Uterus (tissue), 2 donors: ENCODE data around the gene ARMC8.

Experiments used
- POLR2A ChIP-seq, 2 donors: fragments of 450-650 bp; IDR thresholded peaks; one replicate each; pipeline ENCODE4 v1.6.1; 2016; ENCODE audit warnings: antibody characterized with exemption in 2 of 2, mild to moderate bottlenecking in 1 of 2, moderate library complexity in 1 of 2
- TF ChIP-seq, protein P1 (sequence below), 4 experiments: fragments of 200-600 bp in 2 of 4; fragments of 450-650 bp in 2 of 4; sonication (generic) in 2 of 4; IDR thresholded peaks; one replicate each; pipeline ENCODE4 v1.5.1; 2016 to 2019; ENCODE audit warnings: antibody characterized with exemption in 4 of 4, mild to moderate bottlenecking in 2 of 4, moderate library complexity in 1 of 4

DNA sequence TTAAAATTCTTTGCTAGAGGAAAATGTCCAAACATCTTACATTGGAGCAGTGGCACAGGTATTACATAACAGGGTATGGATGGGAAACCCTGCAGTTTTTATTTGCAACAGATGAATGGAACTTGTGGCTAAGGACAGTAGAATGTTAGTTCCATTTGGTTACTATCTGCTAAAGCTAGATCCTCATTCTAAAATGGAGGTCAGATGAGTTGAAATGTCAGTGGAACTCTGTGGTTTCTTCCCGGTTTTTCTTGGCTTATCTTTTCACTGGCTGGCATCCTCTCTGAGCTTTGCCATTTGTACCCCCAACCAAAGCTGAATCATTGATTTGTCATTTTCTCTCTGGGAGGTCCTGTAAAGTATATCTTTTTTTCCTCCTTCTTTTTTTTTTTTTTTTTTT, 68.9 kb downstream of the ARMC8 start:
- TF ChIP-seq, protein P1, sequence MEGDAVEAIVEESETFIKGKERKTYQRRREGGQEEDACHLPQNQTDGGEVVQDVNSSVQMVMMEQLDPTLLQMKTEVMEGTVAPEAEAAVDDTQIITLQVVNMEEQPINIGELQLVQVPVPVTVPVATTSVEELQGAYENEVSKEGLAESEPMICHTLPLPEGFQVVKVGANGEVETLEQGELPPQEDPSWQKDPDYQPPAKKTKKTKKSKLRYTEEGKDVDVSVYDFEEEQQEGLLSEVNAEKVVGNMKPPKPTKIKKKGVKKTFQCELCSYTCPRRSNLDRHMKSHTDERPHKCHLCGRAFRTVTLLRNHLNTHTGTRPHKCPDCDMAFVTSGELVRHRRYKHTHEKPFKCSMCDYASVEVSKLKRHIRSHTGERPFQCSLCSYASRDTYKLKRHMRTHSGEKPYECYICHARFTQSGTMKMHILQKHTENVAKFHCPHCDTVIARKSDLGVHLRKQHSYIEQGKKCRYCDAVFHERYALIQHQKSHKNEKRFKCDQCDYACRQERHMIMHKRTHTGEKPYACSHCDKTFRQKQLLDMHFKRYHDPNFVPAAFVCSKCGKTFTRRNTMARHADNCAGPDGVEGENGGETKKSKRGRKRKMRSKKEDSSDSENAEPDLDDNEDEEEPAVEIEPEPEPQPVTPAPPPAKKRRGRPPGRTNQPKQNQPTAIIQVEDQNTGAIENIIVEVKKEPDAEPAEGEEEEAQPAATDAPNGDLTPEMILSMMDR (IDR thresholded peaks at IDR 0.05) = no peak
- no peak for TF ChIP-seq POLR2A (IDR thresholded peaks at IDR 0.05)
